HG02798 (cell line): ENCODE results near the gene ANKRD12.
"Not testable (repeated sequence)": the region's sequence is repeated elsewhere in the genome, so short reads cannot be mapped to it uniquely, and the experiment has no call there.

ENCODE experiments used
- ATAC-seq: cut with Tn5 transposase; IDR thresholded peaks from one replicate; pipeline ENCODE4 v1.9.1; 2021; ENCODE audit warnings: mild to moderate bottlenecking; ENCODE audit not compliant: unreplicated experiment, poor library complexity

The ANKRD12 gene

GRCh38 chr18:9136315-9137155 is at the start of gene ANKRD12:
Gene ANKRD12 (plus strand): TSS chr18:9136781. CDS start chr18:9182433, 45,652 bp downstream.
- ATAC-seq, result peak; percentile 77

GRCh38 chr18:9087144-9087543 is 49.4 kb upstream of the ANKRD12 start:
- no peak for ATAC-seq

- no peak for ATAC-seq
Observed at GRCh38 chr18:9088252-9088651, 48.3 kb upstream of the ANKRD12 start.

GRCh38 chr18:9088727-9089126 is 47.9 kb upstream of the ANKRD12 start:
- ATAC-seq, result not testable (repeated sequence)

GRCh38 chr18:9090578-9090977 is 46.0 kb upstream of the ANKRD12 start:
- no peak for ATAC-seq

- ATAC-seq, result no peak
Observed at GRCh38 chr18:9091066-9091476, 45.5 kb upstream of the ANKRD12 start.

GRCh38 chr18:9092665-9093064 is 43.9 kb upstream of the ANKRD12 start:
- no peak for ATAC-seq

- not testable (repeated sequence) for ATAC-seq
Observed at GRCh38 chr18:9093109-9093508, 43.5 kb upstream of the ANKRD12 start.

GRCh38 chr18:9094307-9095226 is 42.0 kb upstream of the ANKRD12 start:
- no peak for ATAC-seq

GRCh38 chr18:9095297-9096006 is 41.1 kb upstream of the ANKRD12 start:
- peak; percentile 86 for ATAC-seq

- no peak for ATAC-seq
Observed at GRCh38 chr18:9096007-9096371, 40.6 kb upstream of the ANKRD12 start.

GRCh38 chr18:9096685-9097084 is 39.9 kb upstream of the ANKRD12 start:
- ATAC-seq, result no peak

- ATAC-seq, result no peak
Observed at GRCh38 chr18:9097349-9097748, 39.2 kb upstream of the ANKRD12 start.

GRCh38 chr18:9100796-9101195 is 35.8 kb upstream of the ANKRD12 start:
- no peak for ATAC-seq

- ATAC-seq, result peak; percentile 1
Observed at GRCh38 chr18:9101730-9102507, 34.7 kb upstream of the ANKRD12 start.

GRCh38 chr18:9102508-9103375 is 33.8 kb upstream of the ANKRD12 start, which contains the start of gene NDUFV2:
Gene NDUFV2 (plus strand): TSS chr18:9102699. CDS start chr18:9102744, 45 bp downstream.
- ATAC-seq, result peak; percentile 97

- ATAC-seq, result no peak
Observed at GRCh38 chr18:9103376-9103873, 33.2 kb upstream of the ANKRD12 start.

GRCh38 chr18:9104244-9104901 is 32.2 kb upstream of the ANKRD12 start:
- ATAC-seq, result no peak
